Stimulated activated CD8-positive, alpha-beta memory T cell treated with anti-CD3 and anti-CD28 coated beads, Interleukin-4, amount 100 ng/mL, for 24 hours (primary cell): ENCODE measurements around the gene CUBN.

ENCODE experiments used
- DNase-seq: peaks from one replicate; pipeline ENCODE4 v3.0.0-alpha.2; 2020; ENCODE audit warnings: low read depth

CUBN gene

GRCh38 chr10:16820421-16820820 is 309.2 kb downstream of the CUBN start:
- DNase-seq = no peak

DNA sequence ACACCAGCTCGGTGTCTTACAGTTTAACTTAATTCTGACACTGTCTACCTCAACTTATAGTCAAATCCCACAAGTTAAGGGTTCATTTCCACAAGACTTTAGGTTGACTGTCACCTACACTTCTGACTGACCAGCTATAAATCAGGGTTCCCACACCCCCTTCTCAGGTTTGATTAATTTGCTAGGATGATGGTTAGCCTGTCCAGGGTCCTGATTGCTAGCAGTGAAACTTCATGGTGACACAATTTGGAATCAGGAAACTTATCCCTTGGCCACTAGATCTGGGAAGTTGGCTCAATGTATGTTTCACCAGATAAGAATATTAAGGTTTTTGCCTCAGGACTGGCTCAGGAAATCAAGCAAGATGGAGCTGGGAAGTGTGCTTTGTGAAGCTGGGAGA is 309.6 kb downstream of the CUBN start:
- DNase-seq = no peak

- DNase-seq = no peak
Measured at GRCh38 chr10:16819436-16819835, 310.2 kb downstream of the CUBN start.

- DNase-seq = no peak
Measured at GRCh38 chr10:16819026-16819425, 310.6 kb downstream of the CUBN start.

GRCh38 chr10:16817125-16818019 is 312.2 kb downstream of the CUBN start, which contains the start of gene RSU1:
Gene RSU1 (minus strand): TSS chr10:16817424. CDS start chr10:16817081, 343 bp downstream.
- peak; percentile 100 for DNase-seq

DNA sequence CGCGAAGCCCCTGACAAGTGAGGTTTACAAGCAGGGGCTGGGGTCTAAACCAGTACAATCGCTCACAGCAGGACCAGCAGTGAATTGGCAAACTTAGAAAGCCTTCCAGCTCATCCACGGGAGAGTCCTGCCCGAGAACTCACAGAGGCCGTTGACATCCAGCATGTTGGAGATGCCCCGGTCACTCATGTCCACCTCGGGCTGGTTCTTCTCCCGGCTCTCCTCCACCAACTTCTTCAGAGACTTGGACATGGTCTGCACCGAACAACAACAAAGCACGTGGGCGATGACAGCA is 312.8 kb downstream of the CUBN start:
- DNase-seq = no peak

DNA sequence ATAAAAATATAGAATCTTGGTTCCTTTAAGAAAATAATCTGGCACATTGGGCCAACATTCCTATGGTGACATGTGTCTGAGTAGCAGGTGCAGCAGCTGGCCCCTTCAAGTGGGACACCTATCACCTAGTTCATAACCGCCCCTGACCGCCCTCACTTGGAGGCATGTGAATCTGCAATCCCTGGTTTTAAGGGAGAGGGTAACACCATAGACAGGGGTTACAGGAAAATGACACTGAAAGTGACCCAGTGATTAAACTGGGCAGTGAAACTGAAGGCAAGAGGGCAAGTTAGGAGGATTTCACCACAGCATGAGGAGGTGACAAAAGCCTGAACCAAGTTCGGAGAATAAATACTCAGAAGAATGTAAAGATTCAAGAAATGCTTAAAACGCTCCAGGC is 313.4 kb downstream of the CUBN start:
- DNase-seq = no peak

- DNase-seq = no peak
Measured at GRCh38 chr10:16814012-16814411, 315.6 kb downstream of the CUBN start.

- DNase-seq = no peak
Measured at GRCh38 chr10:16812676-16813075, 316.9 kb downstream of the CUBN start.

GRCh38 chr10:16811765-16812164 is 317.8 kb downstream of the CUBN start:
- DNase-seq = no peak

DNA sequence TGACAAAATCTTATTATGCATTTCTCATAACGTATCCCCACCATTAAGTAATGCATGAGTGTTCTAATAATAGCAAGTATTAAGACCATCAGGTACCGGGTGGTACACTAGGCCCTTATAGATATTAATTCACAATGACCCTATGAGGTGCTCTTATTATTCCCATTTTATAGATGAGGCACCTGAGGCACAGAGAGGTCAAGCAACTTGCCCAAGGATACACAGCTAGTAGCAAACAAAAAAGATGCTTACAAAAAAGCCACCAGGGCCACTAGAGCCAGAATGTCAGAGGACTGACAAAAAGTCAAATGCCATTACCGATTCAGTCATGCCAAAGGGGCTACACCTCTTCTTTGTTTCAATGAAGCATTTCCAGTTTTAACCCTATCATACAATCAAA is 318.3 kb downstream of the CUBN start:
- no peak for DNase-seq

DNA sequence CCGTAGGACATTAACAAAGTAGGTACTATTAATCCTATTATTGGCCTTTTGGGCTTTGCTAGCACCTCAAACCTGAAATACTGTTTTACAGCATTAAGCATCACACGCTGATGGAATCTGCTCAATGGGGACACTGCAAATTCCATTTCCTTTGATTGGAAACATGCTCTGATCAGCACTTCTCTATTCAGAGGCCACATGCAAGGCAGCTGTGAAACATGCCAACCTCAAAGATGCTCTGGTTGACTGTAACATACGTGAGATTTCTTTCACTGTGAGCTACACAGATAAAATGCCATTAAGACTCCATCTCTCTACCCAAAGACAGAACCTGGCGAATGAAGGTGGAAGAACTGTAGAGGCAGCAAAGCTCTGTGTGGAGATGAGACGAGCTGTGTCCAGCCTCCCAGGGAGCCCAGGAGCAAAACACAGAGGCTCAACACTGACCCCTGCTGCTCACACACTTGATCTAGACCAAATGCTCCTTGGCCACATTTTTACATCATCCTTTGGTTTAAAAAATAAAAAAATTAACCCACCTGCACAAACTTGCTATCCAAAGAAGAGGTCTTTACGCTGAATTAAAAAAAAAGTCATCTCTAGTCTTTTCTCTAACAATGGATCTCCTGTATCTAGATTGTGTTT is 320.4 kb downstream of the CUBN start:
- peak; percentile 44 for DNase-seq

DNA sequence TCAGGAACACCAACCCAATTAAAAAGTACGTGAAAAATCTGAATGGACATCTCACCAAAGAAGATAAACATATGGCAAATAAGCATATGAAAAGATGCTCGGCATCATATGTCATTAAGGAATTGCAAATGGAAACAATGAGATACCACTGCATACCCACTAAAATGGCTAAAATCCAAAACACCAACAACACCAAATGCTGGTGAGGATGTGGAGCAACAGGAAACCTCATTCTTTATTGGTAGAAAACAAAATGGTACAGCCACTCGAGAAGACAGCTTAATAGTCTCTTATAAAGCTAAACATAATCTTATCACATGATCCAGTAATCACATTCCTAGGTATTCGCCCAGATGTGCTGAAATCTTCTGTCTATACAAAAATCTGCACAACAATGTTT is 325.5 kb downstream of the CUBN start:
- DNase-seq = no peak

GRCh38 chr10:16803464-16803863 is 326.1 kb downstream of the CUBN start:
- DNase-seq = no peak

DNA sequence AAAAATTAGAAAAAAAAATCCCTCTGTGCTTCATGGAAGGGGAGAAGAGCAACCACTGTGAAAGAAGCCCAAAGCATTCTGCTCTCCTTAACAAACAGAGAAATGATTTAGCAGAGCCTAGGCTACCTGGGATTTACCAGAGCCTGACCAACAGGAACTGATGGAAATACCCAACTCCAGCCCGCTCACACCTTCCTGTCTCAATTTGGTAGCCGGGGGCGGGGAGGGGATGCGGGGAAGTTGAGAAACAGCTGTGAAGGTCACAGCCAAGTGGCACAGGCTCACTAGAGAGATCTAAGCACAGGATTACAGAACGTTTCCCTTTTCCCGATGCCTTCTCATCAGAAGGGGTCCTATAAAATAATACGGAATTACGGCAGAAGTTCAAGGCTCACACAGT is 330.0 kb downstream of the CUBN start:
- no peak for DNase-seq

- no peak for DNase-seq
Measured at GRCh38 chr10:16798571-16798970, 331.0 kb downstream of the CUBN start.

DNA sequence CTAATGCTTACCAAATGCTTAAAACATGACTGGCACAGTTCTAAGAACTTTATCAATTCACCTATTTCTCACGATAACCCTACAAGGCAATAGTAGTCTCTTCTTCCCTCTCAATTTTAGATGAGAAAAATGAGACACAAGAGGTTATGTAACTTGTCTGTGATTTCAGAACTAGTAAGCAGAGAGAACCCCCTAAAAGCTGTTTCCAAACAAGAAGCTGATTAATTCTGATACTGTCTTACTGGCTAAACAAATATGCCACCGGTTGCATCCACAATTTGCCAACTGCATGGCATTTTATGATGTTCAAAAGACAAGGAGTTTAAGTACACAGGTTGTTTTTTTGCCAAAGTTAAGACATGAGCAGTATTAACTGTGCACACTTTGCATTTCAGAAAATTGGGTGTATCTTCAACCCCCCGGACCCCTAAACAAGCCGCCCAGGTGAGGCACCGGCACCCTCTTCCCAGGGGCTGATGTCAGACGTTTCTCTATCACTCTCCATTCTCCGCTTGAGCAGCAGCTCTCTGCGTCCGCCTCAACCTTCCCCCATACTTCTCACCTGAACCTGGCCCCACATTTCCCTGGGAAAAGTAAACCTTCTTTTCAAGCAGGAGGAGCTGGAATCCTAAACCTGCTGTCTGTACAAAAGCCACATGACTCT is 334.1 kb downstream of the CUBN start:
- no peak for DNase-seq

DNA sequence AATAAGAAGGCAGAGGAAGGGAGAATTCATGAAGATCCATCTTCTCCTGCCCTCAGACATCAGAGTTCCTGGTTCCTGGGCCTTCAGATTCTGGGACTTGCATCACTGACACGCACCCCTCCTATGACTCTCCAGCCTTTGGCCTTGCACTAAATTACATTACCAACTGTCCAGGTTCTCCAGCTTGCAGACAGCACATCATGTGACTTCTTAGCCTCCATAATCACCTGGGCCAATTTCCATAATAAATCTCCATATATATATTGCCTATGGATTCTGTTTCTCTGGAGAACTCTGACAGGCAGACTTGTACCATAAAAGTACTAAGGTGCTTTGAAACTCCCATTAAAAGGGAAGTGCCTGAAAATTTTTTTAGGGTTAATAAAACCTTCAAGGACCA is 335.6 kb downstream of the CUBN start:
- no peak for DNase-seq

DNA sequence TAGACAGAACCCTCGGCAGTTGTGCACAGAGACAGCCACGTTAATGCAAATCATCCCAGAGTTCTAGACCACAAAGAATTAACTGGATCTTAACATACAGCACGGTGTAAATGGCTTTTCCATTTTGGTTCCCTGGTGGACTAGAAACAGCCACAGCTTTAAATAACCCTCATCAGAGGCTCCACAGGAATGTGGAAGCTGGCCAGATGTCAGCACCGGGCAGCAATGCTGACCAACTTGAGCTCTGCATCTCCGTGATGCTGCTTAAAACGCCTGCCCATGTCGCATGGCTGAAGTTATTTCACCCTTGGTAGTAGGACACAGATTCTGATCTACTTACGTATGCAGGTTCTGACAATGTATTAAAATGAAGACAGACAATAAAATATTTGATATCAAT is 336.9 kb downstream of the CUBN start:
- no peak for DNase-seq

GRCh38 chr10:16789765-16790164 is 339.8 kb downstream of the CUBN start:
- DNase-seq = no peak

- no peak for DNase-seq
Measured at GRCh38 chr10:16789261-16789660, 340.4 kb downstream of the CUBN start.

DNA sequence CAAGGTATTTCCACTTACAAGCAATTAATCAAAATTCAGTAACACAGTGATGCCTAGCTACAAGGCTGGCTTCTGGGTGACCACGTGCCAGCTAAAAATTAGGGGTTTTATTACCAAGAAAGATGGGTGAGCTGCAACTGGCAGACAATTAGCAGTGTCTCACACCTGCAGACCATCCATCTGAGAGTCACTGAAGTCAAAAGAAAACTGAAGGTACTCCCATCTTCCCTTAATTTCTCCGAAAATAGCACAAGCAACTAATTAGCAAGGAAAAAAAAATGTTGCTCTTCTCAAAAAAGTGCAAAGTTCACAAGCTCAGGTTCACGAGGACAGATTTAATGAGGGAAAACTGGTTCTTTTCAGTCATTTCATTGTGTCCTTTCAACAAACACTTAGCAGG is 340.8 kb downstream of the CUBN start:
- DNase-seq = no peak

GRCh38 chr10:16788125-16788524 is 341.5 kb downstream of the CUBN start:
- DNase-seq = no peak
